DMS153 treated with DMSO at 0.1 percent for 48 hours (cell line): ENCODE data around the gene FAAP100.
"Not testable (repeated sequence)": the region's sequence is repeated elsewhere in the genome, so short reads cannot be mapped to it uniquely, and the experiment has no call there.

Experiments used
- DNase-seq: peaks from one replicate; lab custom pipeline; 2025; ENCODE audit not compliant: unreplicated experiment; lab: John Stamatoyannopoulos, UW

Gene FAAP100

GRCh38 chr17:81539961-81540675 lies 12.0 kb downstream of the FAAP100 start:
- no peak for DNase-seq

- DNase-seq: no peak
Observed at GRCh38 chr17:81539571-81539900, 12.6 kb downstream of the FAAP100 start.

- DNase-seq: no peak
Observed at GRCh38 chr17:81538651-81539570, 13.2 kb downstream of the FAAP100 start.

DNA sequence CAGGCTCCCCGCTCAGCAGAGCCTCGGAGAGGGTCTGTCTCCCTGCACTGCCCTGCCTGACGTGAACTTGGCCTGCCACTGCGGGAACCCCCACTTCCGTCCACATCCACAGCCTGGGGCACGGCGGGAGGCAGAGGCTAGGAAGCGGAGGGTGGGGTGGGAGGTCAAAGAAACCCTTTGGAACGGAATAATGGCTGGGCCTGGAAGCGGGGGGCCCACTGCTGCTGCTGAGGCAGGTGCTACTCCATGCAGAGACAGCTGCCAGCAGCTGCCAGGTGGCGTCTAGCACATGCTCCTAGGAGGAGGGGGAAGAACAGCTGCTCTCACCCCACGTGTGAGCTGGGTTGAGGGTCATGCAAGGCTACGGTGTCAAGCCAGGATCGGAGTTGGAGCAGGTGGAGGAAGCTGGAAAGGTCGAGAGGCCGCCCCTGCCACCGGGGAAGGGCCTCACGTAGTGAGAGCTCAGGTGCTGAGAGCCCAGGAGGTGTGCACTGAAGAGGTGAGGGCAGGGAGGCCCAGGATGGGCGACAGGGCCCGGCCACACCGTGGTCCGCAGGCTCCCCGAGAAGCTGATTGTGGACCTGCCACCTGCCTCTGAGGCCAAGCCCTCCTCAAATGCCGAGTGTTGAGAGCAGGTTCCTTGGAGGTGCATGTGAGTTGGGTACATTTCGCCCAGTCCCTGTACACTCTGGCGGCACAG lies 14.1 kb downstream of the FAAP100 start:
- peak; percentile 64 for DNase-seq

GRCh38 chr17:81537343-81537855 lies 14.8 kb downstream of the FAAP100 start:
- peak; percentile 64 for DNase-seq

GRCh38 chr17:81536299-81537290 lies 15.6 kb downstream of the FAAP100 start:
- no peak for DNase-seq

GRCh38 chr17:81535480-81536298 lies 16.5 kb downstream of the FAAP100 start:
- no peak for DNase-seq

- no peak for DNase-seq
Observed at GRCh38 chr17:81535007-81535328, 17.2 kb downstream of the FAAP100 start.

DNA sequence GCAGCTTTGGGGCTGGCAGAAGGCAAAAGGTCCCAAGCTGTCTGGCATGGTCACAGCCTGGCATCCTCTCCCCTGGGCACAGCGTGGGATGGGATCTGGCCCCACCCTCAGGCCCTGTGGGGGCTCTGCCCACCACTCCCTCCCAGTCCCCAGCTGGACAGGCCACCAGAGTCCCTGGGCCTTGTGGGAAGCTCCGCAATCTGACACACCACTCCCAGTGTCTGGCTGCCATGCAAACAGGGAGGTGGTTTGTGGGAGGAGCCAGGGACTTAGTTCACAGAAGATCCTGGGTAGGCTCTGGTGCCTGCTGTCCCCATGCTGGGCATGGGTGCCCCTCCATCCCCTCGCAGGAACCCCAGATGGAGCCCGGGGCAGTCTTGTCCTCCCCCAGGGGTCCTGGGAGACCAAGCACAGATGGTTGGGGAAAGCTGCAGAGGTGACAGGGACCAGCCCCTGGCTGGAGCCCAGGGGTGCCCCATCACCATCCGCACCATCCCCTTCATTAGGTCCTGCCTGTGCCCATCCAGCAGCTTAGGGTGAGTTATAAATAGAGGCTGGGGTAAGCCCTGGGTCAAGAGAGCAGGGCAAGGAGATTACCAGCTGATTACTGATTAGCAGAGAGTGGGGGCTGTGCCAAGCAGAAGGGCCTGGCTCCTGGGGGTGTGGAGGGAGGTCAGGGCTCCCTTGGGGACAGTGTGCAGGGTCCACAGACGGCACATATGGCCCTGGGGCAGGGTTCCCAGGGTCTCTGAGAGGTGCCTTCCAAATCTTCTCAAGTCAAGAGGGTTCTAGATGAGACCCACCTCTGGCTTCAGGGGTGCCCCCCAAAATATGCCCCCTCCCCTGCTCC lies 17.8 kb downstream of the FAAP100 start:
- no peak for DNase-seq

- no peak for DNase-seq
Observed at GRCh38 chr17:81533339-81534141, 18.6 kb downstream of the FAAP100 start.

DNA sequence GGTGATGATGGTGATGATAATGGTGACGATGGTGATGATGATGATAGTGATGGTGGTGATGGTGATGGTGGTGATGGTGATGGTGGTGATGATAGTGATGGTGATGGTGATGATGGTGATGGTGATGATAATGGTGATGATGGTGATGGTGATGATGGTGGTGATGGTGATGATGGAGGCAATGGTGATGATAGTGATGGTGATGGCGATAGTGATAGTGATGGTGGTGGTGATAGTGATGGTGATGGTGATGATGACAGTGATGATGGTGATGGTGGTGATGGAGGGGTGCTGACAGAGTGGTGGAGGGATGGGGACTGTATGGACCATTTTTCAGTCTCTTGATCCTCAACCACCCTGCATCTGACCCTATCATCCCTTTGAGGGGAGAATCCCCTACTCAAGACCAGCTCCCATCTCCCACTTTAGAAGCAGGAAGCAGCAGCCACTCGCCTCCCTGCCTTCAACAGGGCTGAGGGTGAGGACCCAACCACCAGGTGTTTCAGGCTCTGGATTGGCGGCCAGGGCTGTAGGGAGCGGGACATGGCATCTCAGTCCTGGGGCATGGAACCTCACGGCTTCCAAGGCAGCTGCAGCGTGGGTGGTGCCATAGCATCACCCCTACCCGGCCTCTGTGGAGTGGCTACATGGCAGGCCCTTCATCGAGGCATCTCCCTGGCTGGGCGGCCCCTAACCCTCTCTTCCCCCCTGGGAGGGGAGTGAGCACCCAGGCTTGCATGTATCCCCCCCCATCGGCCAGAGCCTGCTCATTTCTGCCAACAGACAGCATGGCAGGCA lies 19.5 kb downstream of the FAAP100 start:
- DNase-seq: no peak

DNA sequence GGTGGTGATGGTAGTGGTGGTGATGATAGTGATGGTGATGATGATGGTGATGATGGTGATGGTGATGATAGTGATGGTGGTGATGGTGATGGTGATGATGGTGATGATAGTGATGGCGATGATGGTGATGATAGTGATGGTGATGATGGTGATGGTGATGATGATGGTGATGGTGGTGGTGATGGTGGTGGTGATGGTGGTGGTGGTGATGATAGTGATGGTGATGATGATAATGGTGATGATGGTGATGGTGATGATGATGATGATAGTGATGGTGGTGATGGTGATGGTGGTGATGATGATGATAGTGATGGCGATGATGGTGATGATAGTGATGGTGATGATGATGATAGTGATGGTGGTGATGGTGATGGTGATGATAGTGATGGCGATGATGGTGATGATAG lies 20.2 kb downstream of the FAAP100 start:
- not testable (repeated sequence) for DNase-seq

DNA sequence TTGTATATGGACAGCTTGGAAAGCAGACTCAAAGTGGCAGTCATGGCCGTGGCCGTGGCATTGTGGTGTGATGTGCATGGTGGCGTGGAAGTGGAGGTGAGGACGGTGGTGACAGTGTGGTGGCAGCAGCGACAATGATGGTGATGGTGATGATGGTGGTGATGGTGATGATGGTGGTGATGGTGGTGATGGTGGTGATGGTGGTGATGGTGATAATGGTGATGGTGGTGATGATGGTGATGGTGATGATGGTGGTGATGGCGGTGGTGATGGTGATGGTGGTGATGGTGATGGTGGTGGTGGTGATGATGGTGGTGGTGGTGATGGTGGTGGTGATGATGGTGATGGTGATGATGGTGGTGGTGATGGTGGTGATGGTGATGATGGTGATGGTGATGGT lies 21.1 kb downstream of the FAAP100 start:
- DNase-seq: not testable (repeated sequence)

- no peak for DNase-seq
Observed at GRCh38 chr17:81529437-81529803, 22.7 kb downstream of the FAAP100 start.

DNA sequence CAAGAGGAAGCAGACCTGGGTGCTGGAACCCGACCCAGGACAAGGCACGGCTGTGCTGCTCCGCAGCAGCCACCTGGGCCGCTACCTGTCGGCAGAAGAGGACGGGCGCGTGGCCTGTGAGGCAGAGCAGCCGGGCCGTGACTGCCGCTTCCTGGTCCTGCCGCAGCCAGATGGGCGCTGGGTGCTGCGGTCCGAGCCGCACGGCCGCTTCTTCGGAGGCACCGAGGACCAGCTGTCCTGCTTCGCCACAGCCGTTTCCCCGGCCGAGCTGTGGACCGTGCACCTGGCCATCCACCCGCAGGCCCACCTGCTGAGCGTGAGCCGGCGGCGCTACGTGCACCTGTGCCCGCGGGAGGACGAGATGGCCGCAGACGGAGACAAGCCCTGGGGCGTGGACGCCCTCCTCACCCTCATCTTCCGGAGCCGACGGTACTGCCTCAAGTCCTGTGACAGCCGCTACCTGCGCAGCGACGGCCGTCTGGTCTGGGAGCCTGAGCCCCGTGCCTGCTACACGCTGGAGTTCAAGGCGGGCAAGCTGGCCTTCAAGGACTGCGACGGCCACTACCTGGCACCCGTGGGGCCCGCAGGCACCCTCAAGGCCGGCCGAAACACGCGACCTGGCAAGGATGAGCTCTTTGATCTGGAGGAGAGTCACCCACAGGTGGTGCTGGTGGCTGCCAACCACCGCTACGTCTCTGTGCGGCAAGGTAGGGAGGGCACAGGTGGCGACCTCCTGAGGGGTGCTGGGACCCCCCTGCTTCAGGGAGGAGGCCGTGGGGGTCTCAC lies 23.3 kb downstream of the FAAP100 start:
- peak; percentile 18 for DNase-seq

DNA sequence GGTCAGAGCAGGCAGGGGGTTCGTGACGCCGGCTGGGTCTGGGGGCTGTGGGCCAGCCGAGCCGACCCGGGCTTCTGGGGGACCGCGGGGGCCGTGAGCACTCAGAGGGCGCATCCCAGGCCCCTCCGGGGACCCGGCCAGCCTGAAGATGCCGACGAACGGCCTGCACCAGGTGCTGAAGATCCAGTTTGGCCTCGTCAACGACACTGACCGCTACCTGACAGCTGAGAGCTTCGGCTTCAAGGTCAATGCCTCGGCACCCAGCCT lies 23.8 kb downstream of the FAAP100 start:
- no peak for DNase-seq
